ENCODE measurements around the gene MGMT.

Gene MGMT

DNA sequence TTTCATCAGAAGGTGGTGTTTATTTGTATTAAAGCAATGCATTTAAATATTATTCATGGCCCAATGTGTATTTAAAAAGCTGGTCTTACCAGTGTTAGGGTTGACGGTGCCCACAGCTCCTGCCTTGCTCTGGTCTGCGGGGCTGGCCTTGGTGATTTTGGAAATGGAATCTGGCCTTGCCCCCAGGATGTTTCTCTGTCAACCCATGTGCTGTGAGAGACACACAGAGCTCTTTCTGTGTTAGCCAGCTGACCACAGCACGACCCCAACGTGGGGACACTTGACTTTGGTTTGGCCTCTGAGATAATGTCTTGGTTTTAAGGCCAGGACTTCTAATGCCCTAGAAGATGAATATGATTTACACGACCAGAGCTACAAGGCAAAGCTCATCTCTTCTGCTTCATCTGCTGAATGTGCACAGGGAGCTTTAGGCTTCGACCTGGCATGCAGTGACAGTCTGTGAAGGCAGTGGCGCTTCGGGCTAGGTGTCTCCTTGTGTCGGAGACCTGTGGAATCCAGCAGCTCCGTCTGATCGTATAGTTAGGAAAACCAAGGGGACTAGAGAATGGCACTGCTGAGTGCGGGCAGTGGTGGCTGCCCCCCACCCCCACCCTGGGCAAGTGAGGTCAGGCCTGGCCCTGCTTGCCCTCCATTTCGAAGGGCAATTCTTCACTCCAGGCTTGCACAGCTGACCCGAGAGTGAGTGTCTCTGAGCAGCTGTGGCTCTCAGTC, 250.9 kb downstream of the MGMT start:
- Histone ChIP-seq H3K4me1 (ENCODE audit: control insufficient read depth, insufficient read depth, low read length) (no peaks in the 10 kb centered on the region), H3K9me3 (ENCODE audit: control insufficient read depth, low read length) (no peaks in the 10 kb centered on the region), H3K36me3 (ENCODE audit: control insufficient read depth, insufficient read depth, low read length) (no peaks in the 10 kb centered on the region), H3K4me3 (ENCODE audit: insufficient read depth, low read depth, low read length) (no peak overlapping the region), H3K27me3 (ENCODE audit: control insufficient read depth, insufficient read depth, low read length, poor library complexity, severe bottlenecking) (no peaks in the 10 kb centered on the region), H3K27ac (ENCODE audit: insufficient read depth, low read depth, low read length, poor library complexity, severe bottlenecking) (no peak overlapping the region)
- WGBS, 2 experiments: 93 to 94% methylated on average over 14 of the region's 14 CpGs

DNA sequence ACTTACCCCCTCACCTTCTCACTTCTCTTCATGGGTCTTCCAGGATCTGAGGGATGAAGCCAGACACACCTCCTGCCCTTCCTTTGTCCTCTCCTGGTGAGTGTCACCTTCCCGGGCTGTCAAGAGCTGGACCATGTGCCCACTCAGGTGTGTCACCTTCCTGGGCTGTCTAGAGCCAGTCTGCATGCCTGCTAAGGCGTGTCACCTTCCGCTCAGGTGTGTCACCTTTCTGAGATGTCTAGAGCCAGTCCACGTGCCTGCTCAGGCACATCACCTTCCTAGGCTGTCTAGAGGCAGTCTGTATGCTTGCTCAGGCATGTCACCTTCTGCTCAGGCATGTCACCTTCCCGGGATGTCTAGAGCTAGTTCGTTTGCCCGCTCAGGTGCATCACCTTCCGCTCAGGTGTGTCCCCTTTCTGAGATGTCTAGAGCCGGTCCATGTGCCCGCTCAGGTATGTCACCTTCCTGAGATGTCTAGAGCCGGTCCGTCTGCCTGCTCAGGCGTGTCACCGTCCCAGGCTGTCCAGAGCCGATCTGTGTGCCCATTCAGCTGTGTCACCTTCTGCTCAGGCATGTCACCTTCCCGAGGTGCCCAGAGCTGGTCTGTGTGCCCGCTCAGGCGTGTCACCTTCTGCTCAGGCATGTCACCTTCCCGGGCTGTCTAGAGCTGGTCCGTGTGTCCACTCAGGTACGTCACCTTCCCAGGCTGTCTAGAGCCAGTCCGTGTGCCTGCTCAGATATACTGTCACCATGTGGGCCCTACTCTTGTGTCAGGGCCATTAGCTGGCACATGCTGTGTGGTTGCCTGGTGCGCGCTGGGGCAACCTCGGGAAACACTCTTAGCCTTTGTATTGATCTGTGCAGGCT, 251.7 kb downstream of the MGMT start:
- H3K9me3 ChIP-seq (ENCODE audit: control insufficient read depth, low read length): no peaks in the 10 kb centered on the region
- H3K27ac ChIP-seq (ENCODE audit: insufficient read depth, low read depth, low read length, poor library complexity, severe bottlenecking): no peak overlapping the region
- no peak overlapping the region for H3K4me3 ChIP-seq (ENCODE audit: insufficient read depth, low read depth, low read length)
- 93 to 95% methylated on average over 25 of the region's 25 CpGs for WGBS, 2 experiments
- no peaks in the 10 kb centered on the region for H3K4me1 ChIP-seq (ENCODE audit: control insufficient read depth, insufficient read depth, low read length)
- H3K36me3 ChIP-seq (ENCODE audit: control insufficient read depth, insufficient read depth, low read length): no peaks in the 10 kb centered on the region
- no peaks in the 10 kb centered on the region for H3K27me3 ChIP-seq (ENCODE audit: control insufficient read depth, insufficient read depth, low read length, poor library complexity, severe bottlenecking)

DNA sequence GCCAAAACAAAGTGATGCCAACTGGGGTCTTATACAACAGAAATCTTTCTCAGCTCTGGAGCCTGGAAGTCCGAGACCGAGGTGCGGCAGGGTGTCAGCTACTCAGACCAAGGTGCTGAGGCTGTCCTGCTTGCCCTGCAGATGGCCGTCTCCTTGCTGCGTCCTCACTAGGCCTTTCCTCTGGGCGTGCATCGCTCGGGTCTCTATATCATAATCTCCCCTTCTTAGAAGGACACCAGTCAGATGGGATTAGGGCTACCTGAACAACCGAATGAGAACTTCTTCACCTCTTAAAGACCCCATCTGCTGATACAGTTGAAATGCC, 252.3 kb downstream of the MGMT start:
- 93 to 95% methylated on average over 9 of the region's 9 CpGs for WGBS, 2 experiments
- H3K27me3 ChIP-seq (ENCODE audit: control insufficient read depth, insufficient read depth, low read length, poor library complexity, severe bottlenecking): no peaks in the 10 kb centered on the region

DNA sequence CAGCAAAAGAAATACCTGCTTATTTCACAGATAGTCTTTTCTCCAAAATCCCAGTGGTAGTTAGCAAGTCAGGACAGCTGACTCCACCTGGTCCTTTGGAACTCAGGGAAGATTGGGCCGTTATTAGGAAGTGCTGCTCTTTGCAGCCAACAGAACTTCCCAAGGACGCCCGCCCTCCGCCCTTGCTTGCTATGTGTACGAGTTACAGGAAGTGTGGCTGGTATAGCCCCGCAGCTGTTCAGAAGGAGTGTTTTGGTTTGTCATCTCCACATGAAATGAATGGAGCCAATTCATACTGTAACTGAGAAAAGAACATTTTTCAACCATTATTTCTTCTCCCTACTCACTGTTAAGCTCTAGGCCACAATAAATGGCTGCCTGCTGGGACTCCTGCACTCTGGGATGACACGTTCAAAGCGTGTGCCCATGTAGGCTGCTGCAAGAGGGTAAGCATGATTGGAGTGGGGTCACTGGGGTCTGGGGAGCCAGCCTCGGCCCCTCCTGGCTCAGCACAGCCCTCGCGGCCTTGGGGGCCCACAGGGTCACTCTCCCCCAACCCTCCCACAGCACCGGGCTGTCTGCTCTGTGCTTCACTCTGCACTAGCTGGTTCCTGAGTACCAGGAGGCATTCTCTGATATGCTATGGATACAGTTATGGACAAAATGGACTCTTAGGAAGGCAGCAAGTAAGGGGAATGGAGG, 253.0 kb downstream of the MGMT start:
- Histone ChIP-seq H3K36me3 (ENCODE audit: control insufficient read depth, insufficient read depth, low read length) (no peaks in the 10 kb centered on the region), H3K9me3 (ENCODE audit: control insufficient read depth, low read length) (no peaks in the 10 kb centered on the region), H3K4me3 (ENCODE audit: insufficient read depth, low read depth, low read length) (no peak overlapping the region), H3K27me3 (ENCODE audit: control insufficient read depth, insufficient read depth, low read length, poor library complexity, severe bottlenecking) (no peaks in the 10 kb centered on the region), H3K4me1 (ENCODE audit: control insufficient read depth, insufficient read depth, low read length) (no peaks in the 10 kb centered on the region), H3K27ac (ENCODE audit: insufficient read depth, low read depth, low read length, poor library complexity, severe bottlenecking) (no peak overlapping the region)
- 94% methylated on average over 12 of the region's 12 CpGs for WGBS, 2 experiments

More for the DNA sequence above, 252.3 kb downstream of the MGMT start:
- Histone ChIP-seq H3K4me1 (ENCODE audit: control insufficient read depth, insufficient read depth, low read length) (no peaks in the 10 kb centered on the region), H3K36me3 (ENCODE audit: control insufficient read depth, insufficient read depth, low read length) (no peaks in the 10 kb centered on the region), H3K27ac (ENCODE audit: insufficient read depth, low read depth, low read length, poor library complexity, severe bottlenecking) (no peak overlapping the region), H3K9me3 (ENCODE audit: control insufficient read depth, low read length) (no peaks in the 10 kb centered on the region), H3K4me3 (ENCODE audit: insufficient read depth, low read depth, low read length) (no peak overlapping the region)

DNA sequence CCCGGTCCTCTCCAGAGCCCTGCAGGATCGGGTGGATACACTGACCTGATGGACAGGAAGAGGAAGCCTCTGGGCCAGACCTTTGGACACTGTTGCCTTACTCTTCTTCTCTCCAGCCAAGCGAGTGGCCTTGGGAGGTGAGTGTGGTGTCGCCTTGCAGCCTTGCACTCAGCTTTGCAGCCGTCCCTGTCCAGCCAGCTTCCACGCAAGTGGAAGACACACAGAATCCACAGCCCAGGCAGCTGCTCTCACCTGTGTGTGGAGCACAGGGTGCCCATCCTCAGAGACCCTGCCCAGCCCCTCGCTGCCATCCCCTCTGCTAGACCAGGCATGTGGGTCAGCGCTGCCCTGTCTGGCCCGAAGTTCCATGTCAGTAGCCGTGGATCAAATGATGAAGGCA, 258.0 kb downstream of the MGMT start:
- Histone ChIP-seq H3K4me3 (ENCODE audit: insufficient read depth, low read depth, low read length) (no peak overlapping the region), H3K9me3 (ENCODE audit: control insufficient read depth, low read length) (no peaks in the 10 kb centered on the region), H3K27ac (ENCODE audit: insufficient read depth, low read depth, low read length, poor library complexity, severe bottlenecking) (no peak overlapping the region), H3K36me3 (ENCODE audit: control insufficient read depth, insufficient read depth, low read length) (no peaks in the 10 kb centered on the region), H3K4me1 (ENCODE audit: control insufficient read depth, insufficient read depth, low read length) (no peaks in the 10 kb centered on the region), H3K27me3 (ENCODE audit: control insufficient read depth, insufficient read depth, low read length, poor library complexity, severe bottlenecking) (no peaks in the 10 kb centered on the region)
- WGBS, 2 experiments: 96 to 97% methylated on average over 10 of the region's 10 CpGs

DNA sequence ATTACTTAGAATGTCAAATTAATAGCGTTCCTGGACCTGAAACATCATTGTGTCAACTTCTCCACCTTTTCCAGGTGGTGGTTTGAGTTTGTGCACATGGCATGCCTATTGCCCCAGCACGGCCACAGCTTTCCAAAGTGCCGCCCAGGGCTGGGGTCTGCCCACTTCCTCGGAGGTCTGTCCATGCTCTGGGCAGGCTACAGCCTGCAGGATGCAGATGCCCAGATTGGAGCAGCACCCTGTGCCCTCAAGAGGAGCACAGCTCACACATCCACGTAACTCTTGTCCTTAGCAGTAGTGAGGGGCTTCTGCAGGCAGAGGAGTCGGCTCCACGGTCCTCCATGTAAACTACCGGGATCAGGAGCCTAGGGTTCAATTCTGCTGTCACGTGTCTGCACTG, 258.4 kb downstream of the MGMT start:
- no peaks in the 10 kb centered on the region for H3K4me1 ChIP-seq (ENCODE audit: control insufficient read depth, insufficient read depth, low read length)
- H3K9me3 ChIP-seq (ENCODE audit: control insufficient read depth, low read length): no peaks in the 10 kb centered on the region
- H3K36me3 ChIP-seq (ENCODE audit: control insufficient read depth, insufficient read depth, low read length): no peaks in the 10 kb centered on the region
- H3K27me3 ChIP-seq (ENCODE audit: control insufficient read depth, insufficient read depth, low read length, poor library complexity, severe bottlenecking): no peaks in the 10 kb centered on the region
- H3K4me3 ChIP-seq (ENCODE audit: insufficient read depth, low read depth, low read length): no peak overlapping the region
- H3K27ac ChIP-seq (ENCODE audit: insufficient read depth, low read depth, low read length, poor library complexity, severe bottlenecking): no peak overlapping the region
- WGBS, 2 experiments: 93 to 94% methylated on average over 9 of the region's 9 CpGs

DNA sequence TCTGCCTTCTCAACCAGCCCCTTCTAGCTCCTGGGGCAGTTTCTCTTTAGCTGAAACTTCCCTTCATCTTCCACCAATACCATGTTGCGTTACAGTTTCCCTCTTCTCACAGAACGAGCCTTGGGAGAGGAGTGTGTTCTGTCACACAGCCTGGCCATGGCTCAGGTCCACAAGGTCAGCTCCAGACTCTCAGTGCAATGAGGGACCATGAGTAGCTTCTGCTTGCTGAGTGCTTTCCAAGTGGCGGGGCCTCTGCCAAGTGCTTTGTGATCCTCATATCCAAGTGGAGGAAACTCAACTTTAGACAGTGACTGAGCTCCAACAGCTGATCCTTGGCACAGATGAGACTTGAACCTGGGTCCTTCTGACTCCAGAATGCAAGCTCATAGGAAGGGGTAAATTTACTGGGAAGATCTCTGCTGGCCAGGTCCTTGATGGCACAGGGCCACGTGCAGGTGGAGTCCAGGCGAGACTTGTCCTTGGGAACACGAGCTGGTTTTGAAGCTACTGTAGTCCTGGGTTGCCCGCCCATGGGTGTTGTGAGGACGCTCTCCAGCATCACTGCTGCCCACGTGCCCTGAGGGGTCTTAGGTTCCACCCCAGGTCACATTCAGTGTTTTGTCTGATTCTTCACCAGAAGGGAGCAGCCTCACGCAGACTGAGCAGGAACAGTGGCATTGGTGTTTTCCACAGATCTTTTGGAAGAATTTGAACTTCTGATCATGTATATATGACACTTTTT, 259.0 kb downstream of the MGMT start:
- H3K4me3 ChIP-seq (ENCODE audit: insufficient read depth, low read depth, low read length): no peak overlapping the region

DNA sequence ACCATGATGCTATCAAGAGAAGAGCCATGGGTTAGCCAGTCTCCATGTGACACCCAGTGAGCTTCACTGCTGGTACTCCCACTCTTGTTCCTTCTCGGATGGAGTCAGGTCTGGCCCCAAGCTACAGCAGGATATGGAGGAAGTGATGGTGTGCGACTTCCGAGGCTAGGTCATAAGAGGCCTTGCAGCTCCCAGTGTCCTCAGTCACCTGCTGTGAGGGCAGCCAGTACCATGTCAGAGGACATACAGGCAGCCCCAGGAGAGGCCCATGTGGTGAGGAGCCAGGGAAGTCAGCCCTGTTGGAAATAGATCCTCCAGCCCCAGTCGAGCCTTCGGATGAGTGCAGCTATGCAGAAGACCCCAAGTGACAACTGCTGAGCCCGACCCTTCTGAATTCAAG, 260.0 kb downstream of the MGMT start:
- no peaks in the 10 kb centered on the region for H3K27me3 ChIP-seq (ENCODE audit: control insufficient read depth, insufficient read depth, low read length, poor library complexity, severe bottlenecking)
- H3K4me1 ChIP-seq (ENCODE audit: control insufficient read depth, insufficient read depth, low read length): no peaks in the 10 kb centered on the region
- 96 to 98% methylated on average over 6 of the region's 6 CpGs for WGBS, 2 experiments
- no peak overlapping the region for H3K27ac ChIP-seq (ENCODE audit: insufficient read depth, low read depth, low read length, poor library complexity, severe bottlenecking)
- H3K4me3 ChIP-seq (ENCODE audit: insufficient read depth, low read depth, low read length): no peak overlapping the region
- H3K9me3 ChIP-seq (ENCODE audit: control insufficient read depth, low read length): no peaks in the 10 kb centered on the region
- H3K36me3 ChIP-seq (ENCODE audit: control insufficient read depth, insufficient read depth, low read length): no peaks in the 10 kb centered on the region

More for the DNA sequence above, 259.0 kb downstream of the MGMT start:
- Histone ChIP-seq H3K27me3 (ENCODE audit: control insufficient read depth, insufficient read depth, low read length, poor library complexity, severe bottlenecking) (no peaks in the 10 kb centered on the region), H3K4me1 (ENCODE audit: control insufficient read depth, insufficient read depth, low read length) (no peaks in the 10 kb centered on the region), H3K36me3 (ENCODE audit: control insufficient read depth, insufficient read depth, low read length) (no peaks in the 10 kb centered on the region), H3K9me3 (ENCODE audit: control insufficient read depth, low read length) (no peaks in the 10 kb centered on the region), H3K27ac (ENCODE audit: insufficient read depth, low read depth, low read length, poor library complexity, severe bottlenecking) (no peak overlapping the region)
- WGBS, 2 experiments: 93 to 95% methylated on average over 10 of the region's 10 CpGs

DNA sequence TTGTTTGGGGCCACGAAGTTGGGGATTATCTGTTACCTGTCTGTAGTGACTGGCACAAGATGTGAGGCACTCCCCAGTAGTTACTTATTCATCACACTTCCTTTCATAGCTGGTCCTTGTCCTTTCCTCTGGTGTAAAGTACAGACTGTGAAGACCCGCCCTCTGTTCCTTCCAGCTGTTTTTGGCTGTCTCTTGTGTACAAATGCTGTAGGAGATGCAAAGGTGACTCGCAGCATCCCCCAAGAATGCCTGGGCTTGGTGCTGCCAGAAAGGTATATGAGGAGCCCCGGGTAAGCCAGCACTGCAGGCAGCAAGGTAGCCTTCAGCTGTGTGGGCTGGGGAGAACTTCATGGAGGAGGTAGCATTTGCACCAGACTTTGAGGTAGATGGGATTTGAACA, 260.5 kb downstream of the MGMT start:
- Histone ChIP-seq H3K27me3 (ENCODE audit: control insufficient read depth, insufficient read depth, low read length, poor library complexity, severe bottlenecking) (no peaks in the 10 kb centered on the region), H3K36me3 (ENCODE audit: control insufficient read depth, insufficient read depth, low read length) (no peaks in the 10 kb centered on the region), H3K27ac (ENCODE audit: insufficient read depth, low read depth, low read length, poor library complexity, severe bottlenecking) (no peak overlapping the region), H3K4me3 (ENCODE audit: insufficient read depth, low read depth, low read length) (no peak overlapping the region), H3K9me3 (ENCODE audit: control insufficient read depth, low read length) (no peaks in the 10 kb centered on the region), H3K4me1 (ENCODE audit: control insufficient read depth, insufficient read depth, low read length) (no peaks in the 10 kb centered on the region)
- 88 to 92% methylated on average over 4 of the region's 4 CpGs for whole genome bisulfite sequencing, 2 experiments

Data from ectodermal cell (in vitro differentiated cells).